Liver (tissue), 9 donors: ENCODE data around the gene AP3B1. TPM values are rescaled to one million over a fixed set of nuclear protein-coding genes. Genes with fewer than 3 reads are reported as not detected.

Source experiments
- DNase-seq: peaks from one replicate; pipeline ENCODE4 v3.0.0-alpha.2; 2017; ENCODE audit warnings: low spot score
- H3K27ac ChIP-seq, 2 donors: one replicate each; pipeline ENCODE4 v1.7.0; 2013; ENCODE audit warnings: inconsistent platforms in 2 of 2, low read length in 2 of 2, control low read depth in 1 of 2, low read depth in 1 of 2, mild to moderate bottlenecking in 1 of 2
- H3K27me3 ChIP-seq, 4 donors: one replicate each; pipeline versions ENCODE4 v1.6.1 to v1.7.0; 2013; ENCODE audit warnings: low read length in 3 of 4, inconsistent platforms in 1 of 4, mild to moderate bottlenecking in 1 of 4, moderate library complexity in 1 of 4; ENCODE audit not compliant: control insufficient read depth in 4 of 4, insufficient read depth in 4 of 4
- H3K36me3 ChIP-seq, 4 donors: one replicate each; pipeline versions ENCODE4 v1.6.1 to v1.7.0; 2013; ENCODE audit warnings: low read length in 3 of 4, mild to moderate bottlenecking in 3 of 4, low read depth in 1 of 4, moderate library complexity in 1 of 4; ENCODE audit not compliant: control insufficient read depth in 4 of 4, insufficient read depth in 3 of 4
- H3K4me1 ChIP-seq, 4 donors: one replicate each; pipeline versions ENCODE4 v1.6.1 to v1.7.0; 2013; ENCODE audit warnings: low read length in 3 of 4, mild to moderate bottlenecking in 3 of 4, moderate library complexity in 1 of 4; ENCODE audit not compliant: control insufficient read depth in 4 of 4, insufficient read depth in 4 of 4
- H3K4me3 ChIP-seq, 3 donors: one replicate each; pipeline versions ENCODE4 v1.6.1 to v1.7.0; 2013; ENCODE audit warnings: low read length in 3 of 3, control low read depth in 1 of 3, low read depth in 1 of 3, mild to moderate bottlenecking in 1 of 3
- H3K9ac ChIP-seq, 2 donors: one replicate each; pipeline ENCODE4 v1.7.0; 2013; ENCODE audit warnings: low read length in 2 of 2, mild to moderate bottlenecking in 2 of 2, moderate library complexity in 2 of 2, control low read depth in 1 of 2, low read depth in 1 of 2
- H3K9me3 ChIP-seq, 4 donors: one replicate each; pipeline versions ENCODE4 v1.6.1 to v1.7.0; 2013; ENCODE audit warnings: low read length in 3 of 4; ENCODE audit not compliant: control insufficient read depth in 4 of 4
- ATF3 ChIP-seq: IDR thresholded peaks from 2 replicates; pipeline ENCODE4 v1.6.1; 2016; ENCODE audit warnings: antibody characterized with exemption
- CTCF ChIP-seq: fragments of 150-350 bp; IDR thresholded peaks from 2 replicates; pipeline ENCODE4 v1.5.1; 2017; ENCODE audit warnings: improper control_type of control experiment, low read depth, low read length; ENCODE audit not compliant: missing input control
- EGR1 ChIP-seq, 2 donors: IDR thresholded peaks; 2 replicates each; pipeline ENCODE4 v1.6.1; 2016 to 2018; ENCODE audit warnings: antibody characterized with exemption in 2 of 2, low read depth in 2 of 2
- FOXA1 ChIP-seq: IDR thresholded peaks from 2 replicates; pipeline ENCODE4 v1.6.1; 2016; ENCODE audit warnings: antibody characterized with exemption
- FOXA2 ChIP-seq: IDR thresholded peaks from 2 replicates; pipeline ENCODE4 v1.6.1; 2016; ENCODE audit warnings: antibody characterized with exemption
- GABPA ChIP-seq, 2 donors: IDR thresholded peaks in 1 of 2; conservative IDR thresholded peaks in 1 of 2; 2 replicates each; pipeline ENCODE4 v1.6.1; 2016; ENCODE audit warnings: antibody characterized with exemption in 2 of 2, mild to moderate bottlenecking in 1 of 2, moderate library complexity in 1 of 2
- HNF4A ChIP-seq, 2 donors: conservative IDR thresholded peaks; 2 replicates each; pipeline ENCODE4 v1.6.1; 2016; ENCODE audit warnings: antibody characterized with exemption in 2 of 2, mild to moderate bottlenecking in 2 of 2
- HNF4G ChIP-seq: IDR thresholded peaks from 2 replicates; pipeline ENCODE4 v1.6.1; 2016; ENCODE audit warnings: antibody characterized with exemption
- JUND ChIP-seq, 2 donors: IDR thresholded peaks; 2 replicates each; pipeline ENCODE4 v1.6.1; 2016; ENCODE audit warnings: antibody characterized with exemption in 2 of 2
- MAX ChIP-seq: IDR thresholded peaks from 2 replicates; pipeline ENCODE4 v1.6.1; 2016; ENCODE audit warnings: antibody characterized with exemption
- NR2F2 ChIP-seq: IDR thresholded peaks from 2 replicates; pipeline ENCODE4 v1.6.1; 2016; ENCODE audit warnings: antibody characterized with exemption
- RAD21 ChIP-seq, 2 donors: IDR thresholded peaks; 2 replicates each; pipeline ENCODE4 v1.6.1; 2016; ENCODE audit warnings: antibody characterized with exemption in 2 of 2, mild to moderate bottlenecking in 2 of 2
- RXRA ChIP-seq, 2 donors: IDR thresholded peaks; 2 replicates each; pipeline ENCODE4 v1.6.1; 2017 to 2018; ENCODE audit warnings: antibody characterized with exemption in 2 of 2, mild to moderate bottlenecking in 1 of 2
- SP1 ChIP-seq: IDR thresholded peaks from 2 replicates; pipeline ENCODE4 v1.6.1; 2018; ENCODE audit warnings: antibody characterized with exemption, mild to moderate bottlenecking
- TAF1 ChIP-seq: conservative IDR thresholded peaks from 2 replicates; pipeline ENCODE4 v1.6.1; 2016; ENCODE audit warnings: antibody characterized with exemption, mild to moderate bottlenecking
- YY1 ChIP-seq: IDR thresholded peaks from 2 replicates; pipeline ENCODE4 v1.6.1; 2016; ENCODE audit warnings: antibody characterized with exemption, mild to moderate bottlenecking
- ZBTB33 ChIP-seq: IDR thresholded peaks from 2 replicates; pipeline ENCODE4 v1.6.1; 2016; ENCODE audit warnings: antibody characterized with exemption
- WGBS: extraction: QIAGEN DNeasy Blood & Tissue Kit; methylation state at CpG from one replicate; pipeline ENCODE4 v1.1.7; 2013; 5-methylcytosine and 5-hydroxymethylcytosine counted together
- polyA plus RNA-seq, 2 donors: library from polyadenylated mRNA; stranded (reverse) in 1 of 2; unstranded in 1 of 2; fragments of 200-250 nt in 1 of 2; fragments of >200 nt in 1 of 2; fragmentation: Nextera tagmentation in 1 of 2; extraction: Ambion mirVana in 1 of 2; gene quantifications; one replicate each; pipeline versions ENCODE4 v1.2.1 to v1.2.3, GENCODE V29; 2013 to 2015
- total RNA-seq, 2 donors: library from RNA; depleted of rRNA; stranded (reverse); fragments of >200 nt; gene quantifications; one replicate each; pipeline ENCODE4 v1.2.3, GENCODE V29; 2014
- TF ChIP-seq, protein P1 (sequence below): IDR thresholded peaks from 2 replicates; pipeline ENCODE4 v1.6.1; 2016; ENCODE audit warnings: antibody characterized with exemption, mild to moderate bottlenecking
- donor health status: healthy.
- donor health status: healthy.
- donor health status: healthy.
- donor health status: healthy.
- donor health status: healthy.

Gene AP3B1, protein sequence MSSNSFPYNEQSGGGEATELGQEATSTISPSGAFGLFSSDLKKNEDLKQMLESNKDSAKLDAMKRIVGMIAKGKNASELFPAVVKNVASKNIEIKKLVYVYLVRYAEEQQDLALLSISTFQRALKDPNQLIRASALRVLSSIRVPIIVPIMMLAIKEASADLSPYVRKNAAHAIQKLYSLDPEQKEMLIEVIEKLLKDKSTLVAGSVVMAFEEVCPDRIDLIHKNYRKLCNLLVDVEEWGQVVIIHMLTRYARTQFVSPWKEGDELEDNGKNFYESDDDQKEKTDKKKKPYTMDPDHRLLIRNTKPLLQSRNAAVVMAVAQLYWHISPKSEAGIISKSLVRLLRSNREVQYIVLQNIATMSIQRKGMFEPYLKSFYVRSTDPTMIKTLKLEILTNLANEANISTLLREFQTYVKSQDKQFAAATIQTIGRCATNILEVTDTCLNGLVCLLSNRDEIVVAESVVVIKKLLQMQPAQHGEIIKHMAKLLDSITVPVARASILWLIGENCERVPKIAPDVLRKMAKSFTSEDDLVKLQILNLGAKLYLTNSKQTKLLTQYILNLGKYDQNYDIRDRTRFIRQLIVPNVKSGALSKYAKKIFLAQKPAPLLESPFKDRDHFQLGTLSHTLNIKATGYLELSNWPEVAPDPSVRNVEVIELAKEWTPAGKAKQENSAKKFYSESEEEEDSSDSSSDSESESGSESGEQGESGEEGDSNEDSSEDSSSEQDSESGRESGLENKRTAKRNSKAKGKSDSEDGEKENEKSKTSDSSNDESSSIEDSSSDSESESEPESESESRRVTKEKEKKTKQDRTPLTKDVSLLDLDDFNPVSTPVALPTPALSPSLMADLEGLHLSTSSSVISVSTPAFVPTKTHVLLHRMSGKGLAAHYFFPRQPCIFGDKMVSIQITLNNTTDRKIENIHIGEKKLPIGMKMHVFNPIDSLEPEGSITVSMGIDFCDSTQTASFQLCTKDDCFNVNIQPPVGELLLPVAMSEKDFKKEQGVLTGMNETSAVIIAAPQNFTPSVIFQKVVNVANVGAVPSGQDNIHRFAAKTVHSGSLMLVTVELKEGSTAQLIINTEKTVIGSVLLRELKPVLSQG
- total RNA-seq, result 10 to 100 TPM; 18.9 to 23.1 TPM
- 1 to 10 TPM; 8.2 to 9.9 TPM for polyA plus RNA-seq

- Histone ChIP-seq H3K4me1 (peaks cover 3 to 24% (median 8%) of the 10 kb centered on the region in 4 donors), H3K9ac (peak within 1 kb of the TSS; percentile 90 to 99), H3K27ac (peak within 1 kb of the TSS; percentile 80 to 95), H3K36me3 (peaks cover 0 to 2% (median 0%) of the 10 kb centered on the region in 4 donors), H3K27me3 (no peaks in the 10 kb centered on the region), H3K9me3 (no peaks in the 10 kb centered on the region), H3K4me3 (peak within 1 kb of the TSS; percentile 86 to 99 (median 94))
- DNase-seq, result peak; percentile 97
- under 1% methylated on average over 53 of the region's 53 CpGs for WGBS
- TF ChIP-seq MAX (peak; percentile 69), FOXA2 (peak; percentile 37), YY1 (peak; percentile 93), EGR1 (IDR thresholded peaks at IDR 0.05; ENCODE audit: low read depth in 2 of 2) (peak; percentile 51 to 75), SP1 (peak; percentile 83), CTCF (no peak), FOXA1 (peak; percentile 65), NR2F2 (peak; percentile 48), TAF1 (peak; percentile 68), RXRA (IDR thresholded peaks at IDR 0.05) (peak; percentile 42 to 61), JUND (IDR thresholded peaks at IDR 0.05) (peak in 1 of 2 donors; percentile 40), ZBTB33 (peak; percentile 82), HNF4G (no peak), ATF3 (peak; percentile 43), GABPA (IDR thresholded peaks at IDR 0.05 in 1 of 2, conservative IDR thresholded peaks at IDR 0.05 in 1 of 2) (peak; percentile 30 to 88), RAD21 (IDR thresholded peaks at IDR 0.05) (peak in 1 of 2 donors; percentile 47), HNF4A (conservative IDR thresholded peaks at IDR 0.05) (peak; percentile 61 to 65)
- TF ChIP-seq, protein P1, sequence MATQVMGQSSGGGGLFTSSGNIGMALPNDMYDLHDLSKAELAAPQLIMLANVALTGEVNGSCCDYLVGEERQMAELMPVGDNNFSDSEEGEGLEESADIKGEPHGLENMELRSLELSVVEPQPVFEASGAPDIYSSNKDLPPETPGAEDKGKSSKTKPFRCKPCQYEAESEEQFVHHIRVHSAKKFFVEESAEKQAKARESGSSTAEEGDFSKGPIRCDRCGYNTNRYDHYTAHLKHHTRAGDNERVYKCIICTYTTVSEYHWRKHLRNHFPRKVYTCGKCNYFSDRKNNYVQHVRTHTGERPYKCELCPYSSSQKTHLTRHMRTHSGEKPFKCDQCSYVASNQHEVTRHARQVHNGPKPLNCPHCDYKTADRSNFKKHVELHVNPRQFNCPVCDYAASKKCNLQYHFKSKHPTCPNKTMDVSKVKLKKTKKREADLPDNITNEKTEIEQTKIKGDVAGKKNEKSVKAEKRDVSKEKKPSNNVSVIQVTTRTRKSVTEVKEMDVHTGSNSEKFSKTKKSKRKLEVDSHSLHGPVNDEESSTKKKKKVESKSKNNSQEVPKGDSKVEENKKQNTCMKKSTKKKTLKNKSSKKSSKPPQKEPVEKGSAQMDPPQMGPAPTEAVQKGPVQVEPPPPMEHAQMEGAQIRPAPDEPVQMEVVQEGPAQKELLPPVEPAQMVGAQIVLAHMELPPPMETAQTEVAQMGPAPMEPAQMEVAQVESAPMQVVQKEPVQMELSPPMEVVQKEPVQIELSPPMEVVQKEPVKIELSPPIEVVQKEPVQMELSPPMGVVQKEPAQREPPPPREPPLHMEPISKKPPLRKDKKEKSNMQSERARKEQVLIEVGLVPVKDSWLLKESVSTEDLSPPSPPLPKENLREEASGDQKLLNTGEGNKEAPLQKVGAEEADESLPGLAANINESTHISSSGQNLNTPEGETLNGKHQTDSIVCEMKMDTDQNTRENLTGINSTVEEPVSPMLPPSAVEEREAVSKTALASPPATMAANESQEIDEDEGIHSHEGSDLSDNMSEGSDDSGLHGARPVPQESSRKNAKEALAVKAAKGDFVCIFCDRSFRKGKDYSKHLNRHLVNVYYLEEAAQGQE, result peak; percentile 52
Measured at GRCh38 chr5:78294248-78295034, at the start of gene AP3B1. TSS of gene AP3B1 (minus strand) at chr5:78294698. CDS start at chr5:78294579, 119 bp downstream.
